Astrocyte (in vitro differentiated cells and primary cell): Measurements from ENCODE around the gene CBX2.

Source experiments
- CTCF ChIP-seq: IDR thresholded peaks from 2 replicates; pipeline ENCODE4 v1.5.1; 2011; ENCODE audit warnings: low read depth, mild to moderate bottlenecking, inconsistent platforms, low read length, moderate library complexity; ENCODE audit not compliant: insufficient read depth
- EZH2 ChIP-seq: IDR thresholded peaks from 2 replicates; pipeline ENCODE4 v1.6.1; 2012; ENCODE audit warnings: mild to moderate bottlenecking, low read length, inconsistent platforms; ENCODE audit not compliant: insufficient read depth

GRCh38 chr17:79815836-79816461, 38.0 kb downstream of the CBX2 start:
- TF ChIP-seq CTCF (no peak), EZH2 (no peak)
